Uterus (tissue), 2 donors: ENCODE results near the gene BSCL2.

Experiments
- POLR2A ChIP-seq, 2 donors: fragments of 450-650 bp; IDR thresholded peaks; one replicate each; pipeline ENCODE4 v1.6.1; 2016; ENCODE audit warnings: antibody characterized with exemption in 2 of 2, mild to moderate bottlenecking in 1 of 2, moderate library complexity in 1 of 2
- TF ChIP-seq, protein P1 (sequence below), 4 experiments: fragments of 200-600 bp in 2 of 4; fragments of 450-650 bp in 2 of 4; sonication (generic) in 2 of 4; IDR thresholded peaks; one replicate each; pipeline ENCODE4 v1.5.1; 2016 to 2019; ENCODE audit warnings: antibody characterized with exemption in 4 of 4, mild to moderate bottlenecking in 2 of 4, moderate library complexity in 1 of 4

DNA sequence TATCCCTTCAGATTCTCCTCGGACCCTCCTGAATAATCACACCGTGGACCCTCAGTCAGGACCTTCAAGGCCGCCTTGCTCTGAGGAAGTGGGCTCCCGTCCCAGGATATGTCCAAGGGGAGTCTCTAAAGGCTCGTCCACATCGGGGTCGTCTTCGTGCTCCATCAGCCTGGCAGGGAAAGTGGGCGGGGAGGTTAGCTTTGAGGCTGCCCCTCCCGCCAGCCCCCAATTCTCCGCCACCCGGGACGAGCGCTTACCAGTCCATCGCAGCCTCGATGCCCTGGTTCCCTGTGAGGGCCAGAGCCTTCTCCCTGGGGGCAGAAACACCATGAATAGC, 28.8 kb downstream of the BSCL2 start:
- TF ChIP-seq, protein P1, sequence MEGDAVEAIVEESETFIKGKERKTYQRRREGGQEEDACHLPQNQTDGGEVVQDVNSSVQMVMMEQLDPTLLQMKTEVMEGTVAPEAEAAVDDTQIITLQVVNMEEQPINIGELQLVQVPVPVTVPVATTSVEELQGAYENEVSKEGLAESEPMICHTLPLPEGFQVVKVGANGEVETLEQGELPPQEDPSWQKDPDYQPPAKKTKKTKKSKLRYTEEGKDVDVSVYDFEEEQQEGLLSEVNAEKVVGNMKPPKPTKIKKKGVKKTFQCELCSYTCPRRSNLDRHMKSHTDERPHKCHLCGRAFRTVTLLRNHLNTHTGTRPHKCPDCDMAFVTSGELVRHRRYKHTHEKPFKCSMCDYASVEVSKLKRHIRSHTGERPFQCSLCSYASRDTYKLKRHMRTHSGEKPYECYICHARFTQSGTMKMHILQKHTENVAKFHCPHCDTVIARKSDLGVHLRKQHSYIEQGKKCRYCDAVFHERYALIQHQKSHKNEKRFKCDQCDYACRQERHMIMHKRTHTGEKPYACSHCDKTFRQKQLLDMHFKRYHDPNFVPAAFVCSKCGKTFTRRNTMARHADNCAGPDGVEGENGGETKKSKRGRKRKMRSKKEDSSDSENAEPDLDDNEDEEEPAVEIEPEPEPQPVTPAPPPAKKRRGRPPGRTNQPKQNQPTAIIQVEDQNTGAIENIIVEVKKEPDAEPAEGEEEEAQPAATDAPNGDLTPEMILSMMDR (IDR thresholded peaks at IDR 0.05): no peak
- TF ChIP-seq POLR2A (IDR thresholded peaks at IDR 0.05): no peak
